GM18858 (cell line): Measurements from ENCODE around the gene ZBTB24.
"Not testable (repeated sequence)": the region's sequence is repeated elsewhere in the genome, so short reads cannot be mapped to it uniquely, and the experiment has no call there.

Source experiments
- ATAC-seq: cut with Tn5 transposase; IDR thresholded peaks from one replicate; pipeline ENCODE4 v1.9.1; 2021; ENCODE audit not compliant: unreplicated experiment

ZBTB24 gene

GRCh38 chr6:109482905-109483734, at the start of gene ZBTB24:
Gene ZBTB24, minus strand, starts transcription at chr6:109483219. Its CDS starts 1,193 bp downstream, at chr6:109482026.
- ATAC-seq: peak; percentile 81

- no peak for ATAC-seq
Observed at GRCh38 chr6:109531446-109531845, 48.4 kb upstream of the ZBTB24 start.

- ATAC-seq: no peak
Observed at GRCh38 chr6:109527989-109528388, 45.0 kb upstream of the ZBTB24 start.

- ATAC-seq: no peak
Observed at GRCh38 chr6:109526905-109527628, 44.0 kb upstream of the ZBTB24 start.

DNA sequence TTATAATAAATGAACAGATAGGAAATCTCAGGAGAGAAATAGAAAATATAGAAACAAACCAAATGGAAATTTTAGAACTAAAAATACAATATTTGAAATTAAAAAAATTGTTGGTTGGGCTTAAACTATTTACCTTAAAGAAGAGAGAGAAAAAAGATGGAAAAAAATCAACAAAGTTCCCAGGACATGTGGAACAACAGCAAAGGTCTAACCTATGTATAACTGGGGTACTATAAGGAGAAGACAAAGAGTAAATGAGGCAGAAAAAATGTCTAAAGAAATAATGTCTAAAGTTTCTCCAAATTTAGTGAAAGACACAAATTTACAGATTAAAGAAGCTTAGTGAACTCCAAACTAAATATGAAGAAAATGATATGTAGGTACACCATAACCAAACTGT, 41.1 kb upstream of the ZBTB24 start:
- no peak for ATAC-seq

GRCh38 chr6:109523478-109523877, 40.5 kb upstream of the ZBTB24 start:
- no peak for ATAC-seq

- no peak for ATAC-seq
Observed at GRCh38 chr6:109521080-109521479, 38.1 kb upstream of the ZBTB24 start.

- ATAC-seq: not testable (repeated sequence)
Observed at GRCh38 chr6:109519647-109520046, 36.6 kb upstream of the ZBTB24 start.

- no peak for ATAC-seq
Observed at GRCh38 chr6:109516929-109517328, 33.9 kb upstream of the ZBTB24 start.

- ATAC-seq: no peak
Observed at GRCh38 chr6:109515781-109516409, 32.9 kb upstream of the ZBTB24 start.

- no peak for ATAC-seq
Observed at GRCh38 chr6:109514946-109515345, 31.9 kb upstream of the ZBTB24 start.

DNA sequence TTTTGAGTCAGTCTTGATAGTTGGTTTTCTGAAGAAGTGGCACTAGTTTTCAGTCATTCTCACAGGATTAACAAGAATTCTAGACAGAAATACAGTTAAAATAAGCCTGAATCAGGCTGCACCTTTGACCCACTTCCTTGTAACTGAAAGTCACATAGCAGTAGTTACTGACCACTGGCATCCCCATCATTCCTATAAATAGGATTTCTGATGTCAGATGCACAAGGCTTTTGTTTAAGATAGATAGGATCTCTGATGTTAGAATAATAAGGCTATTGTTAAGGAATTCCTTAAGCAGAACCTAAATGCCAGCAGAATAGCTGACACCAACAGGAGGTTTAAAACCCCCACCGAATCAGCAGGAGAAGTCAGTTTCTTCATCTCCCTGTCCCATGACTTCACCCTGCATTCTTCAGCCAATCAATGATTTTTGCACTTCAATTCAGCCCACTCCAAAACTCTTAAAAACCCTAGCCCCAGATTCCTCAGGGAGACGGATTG, 30.6 kb upstream of the ZBTB24 start:
- ATAC-seq: no peak

DNA sequence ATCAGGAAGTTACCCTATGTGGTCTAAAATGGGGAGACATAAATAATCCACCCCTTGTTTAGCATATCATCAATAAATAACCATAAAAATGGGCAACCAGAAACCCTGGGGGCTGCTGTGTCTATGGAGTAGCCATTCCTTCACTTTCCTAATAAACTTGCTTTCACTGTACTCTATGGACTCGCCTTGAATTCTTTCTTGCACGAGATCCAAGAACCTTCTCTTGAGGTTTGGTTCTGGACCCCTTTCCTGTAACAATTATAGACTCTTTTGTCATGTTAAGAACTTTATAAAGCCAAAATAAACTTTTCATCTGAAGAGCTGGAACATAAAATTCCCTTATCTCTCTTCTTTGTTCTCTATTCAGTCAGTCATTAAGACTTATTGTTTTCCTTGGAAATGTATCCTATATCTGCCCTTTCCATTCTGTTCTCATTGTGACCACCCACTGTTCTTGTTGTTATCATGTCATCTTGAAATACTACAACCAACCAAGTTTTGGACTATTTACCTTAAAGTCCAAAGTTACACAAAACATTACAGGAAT, 29.3 kb upstream of the ZBTB24 start:
- no peak for ATAC-seq

- ATAC-seq: no peak
Observed at GRCh38 chr6:109511832-109512231, 28.8 kb upstream of the ZBTB24 start.

GRCh38 chr6:109510358-109510757, 27.3 kb upstream of the ZBTB24 start:
- ATAC-seq: no peak

DNA sequence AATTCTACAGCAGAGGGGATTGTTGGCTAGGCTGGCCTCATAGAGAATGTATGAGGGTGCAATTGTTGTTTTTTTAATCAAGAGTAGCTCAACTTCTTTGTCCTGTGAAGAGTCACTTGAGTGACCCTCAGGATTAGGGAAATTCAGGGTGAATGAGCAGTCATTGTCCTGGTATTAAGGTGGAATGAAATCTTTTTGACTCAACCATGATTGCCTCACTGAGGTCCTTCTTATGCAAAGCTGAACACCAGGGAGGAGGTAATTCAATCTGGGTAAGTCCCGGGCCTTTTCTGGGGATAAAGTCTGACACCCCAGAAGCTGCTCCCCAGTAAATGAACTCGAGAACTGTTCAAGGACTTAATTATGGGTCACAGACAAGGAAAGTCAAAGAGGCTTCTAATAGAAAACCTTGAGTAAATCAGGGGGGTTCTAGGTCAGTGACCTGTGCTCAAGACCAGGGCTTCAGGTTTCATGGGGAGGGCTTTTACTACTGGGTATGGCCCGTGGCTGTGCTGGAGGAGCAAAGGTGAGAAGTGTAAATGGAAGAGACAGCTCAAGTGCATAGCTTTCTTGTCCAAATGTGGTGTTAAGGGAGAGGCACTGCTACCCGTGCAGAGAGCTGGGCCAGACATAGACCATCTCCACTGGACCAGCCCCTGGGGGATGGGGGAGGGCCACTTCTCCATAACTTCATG, 25.3 kb upstream of the ZBTB24 start:
- ATAC-seq: no peak

DNA sequence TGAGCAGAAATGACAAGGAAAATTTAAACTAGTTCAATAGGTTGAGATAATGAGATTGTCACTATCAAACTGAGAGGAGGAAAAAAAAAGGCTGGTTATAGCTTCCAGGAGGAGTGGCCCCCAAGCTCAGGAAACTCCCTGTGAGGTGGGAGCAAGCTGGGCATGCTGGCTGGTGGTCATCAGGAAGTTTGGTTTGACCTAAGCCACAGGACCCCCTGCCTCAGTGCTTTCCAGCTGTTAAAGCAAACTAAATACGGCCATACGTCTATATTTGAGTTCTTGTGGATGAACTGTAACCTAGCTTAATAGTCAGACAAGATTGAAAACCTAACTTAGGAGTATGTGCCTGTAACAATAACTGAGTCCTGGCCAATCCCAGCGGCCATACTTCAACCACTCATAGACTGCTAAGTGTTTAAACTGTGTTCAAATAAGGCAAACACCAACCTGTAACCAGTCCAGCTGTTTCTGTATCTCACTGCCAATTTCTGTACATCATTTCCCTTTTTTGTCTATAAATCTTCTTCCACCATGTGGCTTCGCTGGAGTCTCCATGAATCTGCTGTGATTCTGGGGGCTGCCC, 24.6 kb upstream of the ZBTB24 start:
- ATAC-seq: no peak

GRCh38 chr6:109506841-109507240, 23.8 kb upstream of the ZBTB24 start:
- ATAC-seq: no peak

DNA sequence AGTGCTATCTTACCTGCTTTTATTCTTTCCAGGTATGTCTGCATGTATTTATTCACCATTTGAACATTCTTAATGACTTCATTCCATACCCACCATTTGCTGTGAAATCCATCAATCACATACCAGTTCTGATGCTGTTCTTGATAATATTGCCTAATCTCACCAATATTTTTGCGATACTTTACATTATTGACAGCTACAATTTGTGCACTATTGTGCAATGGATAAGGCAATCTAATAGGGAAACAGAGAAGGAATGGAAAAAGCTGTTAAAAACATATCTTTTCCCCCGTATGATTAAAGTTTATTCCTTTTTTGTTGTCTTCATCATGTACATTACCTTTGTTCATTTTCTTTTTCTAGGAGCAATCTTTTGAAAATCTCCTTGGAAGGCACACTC, 23.3 kb upstream of the ZBTB24 start:
- ATAC-seq: no peak
